ENCODE results near the gene RFX8.

GRCh38 chr2:101461381-101461780 lies 13.5 kb downstream of the RFX8 start:
- TF ChIP-seq CTCF (IDR thresholded peaks at IDR 0.05) (no peak), POLR2A (IDR thresholded peaks at IDR 0.05) (no peak)
